ENCODE results near the gene CXCL1.

The CXCL1 gene

GRCh38 chr4:73901031-73901430, 31.8 kb downstream of the CXCL1 start:
- no peaks in the 10 kb centered on the region for H3K36me3 ChIP-seq (replicated peaks)
- no peaks in the 10 kb centered on the region for H3K4me1 ChIP-seq
- no peaks in the 10 kb centered on the region for H3K27me3 ChIP-seq (ENCODE audit: low read depth)
- DNase-seq (ENCODE audit: low spot score in 2 of 2): no peak
- H3K4me3 ChIP-seq: no peak overlapping the region
- H3K9me3 ChIP-seq: no peaks in the 10 kb centered on the region
- in situ Hi-C loops (cut with MboI; ENCODE audit: low sequenced_read_pairs): no loop called here

GRCh38 chr4:73902038-73902637, 32.9 kb downstream of the CXCL1 start:
- Histone ChIP-seq H3K36me3 (replicated peaks) (no peaks in the 10 kb centered on the region), H3K27me3 (ENCODE audit: low read depth) (no peaks in the 10 kb centered on the region), H3K9me3 (no peaks in the 10 kb centered on the region), H3K4me1 (no peaks in the 10 kb centered on the region), H3K4me3 (no peak overlapping the region)
- in situ Hi-C loops (cut with MboI; ENCODE audit: low sequenced_read_pairs): no loop called here
- no peak for DNase-seq (ENCODE audit: low spot score in 2 of 2)

GRCh38 chr4:73902817-73903547, 33.8 kb downstream of the CXCL1 start:
- Histone ChIP-seq H3K9me3 (no peaks in the 10 kb centered on the region), H3K36me3 (replicated peaks) (no peaks in the 10 kb centered on the region), H3K4me1 (no peaks in the 10 kb centered on the region), H3K4me3 (no peak overlapping the region), H3K27me3 (ENCODE audit: low read depth) (no peaks in the 10 kb centered on the region)
- in situ Hi-C loops (cut with MboI; ENCODE audit: low sequenced_read_pairs): no loop called here
- DNase-seq (ENCODE audit: low spot score in 2 of 2): no peak

GRCh38 chr4:73904491-73904890, 35.3 kb downstream of the CXCL1 start:
- no peak for DNase-seq (ENCODE audit: low spot score in 2 of 2)
- Histone ChIP-seq H3K27me3 (ENCODE audit: low read depth) (no peaks in the 10 kb centered on the region), H3K9me3 (no peaks in the 10 kb centered on the region), H3K4me1 (no peaks in the 10 kb centered on the region), H3K36me3 (replicated peaks) (no peaks in the 10 kb centered on the region), H3K4me3 (no peak overlapping the region)
- in situ Hi-C loops (cut with MboI; ENCODE audit: low sequenced_read_pairs): no loop called here

- H3K27me3 ChIP-seq (ENCODE audit: low read depth): no peaks in the 10 kb centered on the region
- no peaks in the 10 kb centered on the region for H3K4me1 ChIP-seq
- no peak for DNase-seq (ENCODE audit: low spot score in 2 of 2)
- no peaks in the 10 kb centered on the region for H3K36me3 ChIP-seq (replicated peaks)
- H3K4me3 ChIP-seq: no peak overlapping the region
- in situ Hi-C loops (cut with MboI; ENCODE audit: low sequenced_read_pairs): no loop called here
- no peaks in the 10 kb centered on the region for H3K9me3 ChIP-seq
Observed at GRCh38 chr4:73908965-73909364, 39.8 kb downstream of the CXCL1 start.

- Histone ChIP-seq H3K36me3 (replicated peaks) (no peaks in the 10 kb centered on the region), H3K4me3 (no peak overlapping the region), H3K9me3 (no peaks in the 10 kb centered on the region), H3K4me1 (no peaks in the 10 kb centered on the region), H3K27me3 (ENCODE audit: low read depth) (no peaks in the 10 kb centered on the region)
- in situ Hi-C loops (cut with MboI; ENCODE audit: low sequenced_read_pairs): no loop called here
- DNase-seq (ENCODE audit: low spot score in 2 of 2): no peak
Observed at GRCh38 chr4:73911746-73912145, 42.6 kb downstream of the CXCL1 start.

- Histone ChIP-seq H3K9me3 (no peaks in the 10 kb centered on the region), H3K36me3 (replicated peaks) (no peaks in the 10 kb centered on the region), H3K4me3 (no peak overlapping the region), H3K27me3 (ENCODE audit: low read depth) (no peaks in the 10 kb centered on the region), H3K4me1 (no peaks in the 10 kb centered on the region)
- in situ Hi-C loops (cut with MboI; ENCODE audit: low sequenced_read_pairs): no loop called here
- no peak for DNase-seq (ENCODE audit: low spot score in 2 of 2)
Observed at GRCh38 chr4:73912191-73912590, 43.0 kb downstream of the CXCL1 start.

- in situ Hi-C loops (cut with MboI; ENCODE audit: low sequenced_read_pairs): no loop called here
- Histone ChIP-seq H3K9me3 (no peaks in the 10 kb centered on the region), H3K27me3 (ENCODE audit: low read depth) (no peaks in the 10 kb centered on the region), H3K4me3 (no peak overlapping the region), H3K36me3 (replicated peaks) (no peaks in the 10 kb centered on the region), H3K4me1 (no peaks in the 10 kb centered on the region)
- DNase-seq (ENCODE audit: low spot score in 2 of 2): no peak
Observed at GRCh38 chr4:73914071-73914470, 44.9 kb downstream of the CXCL1 start.

GRCh38 chr4:73916172-73916925, 47.2 kb downstream of the CXCL1 start:
- H3K4me1 ChIP-seq: no peaks in the 10 kb centered on the region
- H3K36me3 ChIP-seq (replicated peaks): no peaks in the 10 kb centered on the region
- no peak for DNase-seq (ENCODE audit: low spot score in 2 of 2)
- no peaks in the 10 kb centered on the region for H3K27me3 ChIP-seq (ENCODE audit: low read depth)
- no peaks in the 10 kb centered on the region for H3K9me3 ChIP-seq
- H3K4me3 ChIP-seq: no peak overlapping the region
- in situ Hi-C loops (cut with MboI; ENCODE audit: low sequenced_read_pairs): no loop called here

GRCh38 chr4:73917081-73917501, 47.9 kb downstream of the CXCL1 start:
- Histone ChIP-seq H3K36me3 (replicated peaks) (no peaks in the 10 kb centered on the region), H3K9me3 (no peaks in the 10 kb centered on the region), H3K27me3 (ENCODE audit: low read depth) (no peaks in the 10 kb centered on the region), H3K4me1 (no peaks in the 10 kb centered on the region), H3K4me3 (no peak overlapping the region)
- in situ Hi-C loops (cut with MboI; ENCODE audit: low sequenced_read_pairs): no loop called here
- DNase-seq (ENCODE audit: low spot score in 2 of 2): no peak

- no peak for DNase-seq (ENCODE audit: low spot score in 2 of 2)
- Histone ChIP-seq H3K9me3 (no peaks in the 10 kb centered on the region), H3K36me3 (replicated peaks) (no peaks in the 10 kb centered on the region), H3K4me3 (no peak overlapping the region), H3K27me3 (ENCODE audit: low read depth) (no peaks in the 10 kb centered on the region), H3K4me1 (no peaks in the 10 kb centered on the region)
- in situ Hi-C loops (cut with MboI; ENCODE audit: low sequenced_read_pairs): no loop called here
Observed at GRCh38 chr4:73918058-73918457, 48.9 kb downstream of the CXCL1 start.

- H3K36me3 ChIP-seq (replicated peaks): no peaks in the 10 kb centered on the region
- in situ Hi-C loops (cut with MboI; ENCODE audit: low sequenced_read_pairs): no loop called here
- H3K27me3 ChIP-seq (ENCODE audit: low read depth): no peaks in the 10 kb centered on the region
- H3K4me3 ChIP-seq: no peak overlapping the region
- H3K9me3 ChIP-seq: no peaks in the 10 kb centered on the region
- DNase-seq (ENCODE audit: low spot score in 2 of 2): no peak
- H3K4me1 ChIP-seq: no peaks in the 10 kb centered on the region
Observed at GRCh38 chr4:73919691-73920090, 50.5 kb downstream of the CXCL1 start.

Measured in HAP-1 (cell line).